Right lobe of liver (tissue), 4 donors: Measurements from ENCODE around the gene PRKCA.

Experiments used
- POLR2A ChIP-seq: fragments of 450-650 bp; IDR thresholded peaks from one replicate; pipeline ENCODE4 v1.6.1; 2017; ENCODE audit warnings: antibody characterized with exemption, mild to moderate bottlenecking
- TF ChIP-seq, protein P1 (sequence below), 4 donors: fragments of 200-600 bp in 3 of 4; fragments of 450-650 bp in 1 of 4; IDR thresholded peaks; one replicate each; pipeline versions ENCODE4 v1.5.1 to v1.8.0; 2016 to 2022; ENCODE audit warnings: antibody characterized with exemption in 4 of 4, mild to moderate bottlenecking in 2 of 4
- donor health status: DM: no; HTN: no; CAD: no.
- donor health status: DM: no; HTN: no; CAD: no.
- donor health status: DM: no; HTN: yes; CAD: no.

DNA sequence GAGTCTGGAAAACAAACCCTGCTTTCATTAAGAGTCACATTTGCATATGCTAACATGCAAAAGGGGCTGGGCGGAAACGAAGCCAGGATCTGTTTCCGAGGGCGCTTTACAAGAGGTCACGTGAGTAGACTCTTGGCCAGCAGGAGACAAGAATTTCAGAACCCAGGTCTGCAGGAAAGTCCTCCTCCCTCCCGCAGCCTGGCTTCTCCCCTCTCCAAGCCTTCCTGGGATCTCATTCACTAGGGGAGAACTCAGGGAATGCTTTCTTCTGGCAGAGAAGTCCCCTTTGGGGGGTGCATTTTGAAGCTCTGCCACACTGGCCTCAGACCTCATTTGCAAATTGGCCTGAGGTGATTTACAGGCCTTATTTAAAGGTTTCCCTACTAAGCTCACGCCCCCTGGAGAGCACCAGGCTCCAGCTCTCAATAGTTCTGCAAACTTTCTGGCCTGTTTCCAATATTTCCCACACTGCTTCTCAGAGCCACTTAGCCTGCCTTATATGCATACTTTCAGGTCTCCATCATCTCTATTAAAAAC lies 475.3 kb downstream of the PRKCA start:
- TF ChIP-seq, protein P1, sequence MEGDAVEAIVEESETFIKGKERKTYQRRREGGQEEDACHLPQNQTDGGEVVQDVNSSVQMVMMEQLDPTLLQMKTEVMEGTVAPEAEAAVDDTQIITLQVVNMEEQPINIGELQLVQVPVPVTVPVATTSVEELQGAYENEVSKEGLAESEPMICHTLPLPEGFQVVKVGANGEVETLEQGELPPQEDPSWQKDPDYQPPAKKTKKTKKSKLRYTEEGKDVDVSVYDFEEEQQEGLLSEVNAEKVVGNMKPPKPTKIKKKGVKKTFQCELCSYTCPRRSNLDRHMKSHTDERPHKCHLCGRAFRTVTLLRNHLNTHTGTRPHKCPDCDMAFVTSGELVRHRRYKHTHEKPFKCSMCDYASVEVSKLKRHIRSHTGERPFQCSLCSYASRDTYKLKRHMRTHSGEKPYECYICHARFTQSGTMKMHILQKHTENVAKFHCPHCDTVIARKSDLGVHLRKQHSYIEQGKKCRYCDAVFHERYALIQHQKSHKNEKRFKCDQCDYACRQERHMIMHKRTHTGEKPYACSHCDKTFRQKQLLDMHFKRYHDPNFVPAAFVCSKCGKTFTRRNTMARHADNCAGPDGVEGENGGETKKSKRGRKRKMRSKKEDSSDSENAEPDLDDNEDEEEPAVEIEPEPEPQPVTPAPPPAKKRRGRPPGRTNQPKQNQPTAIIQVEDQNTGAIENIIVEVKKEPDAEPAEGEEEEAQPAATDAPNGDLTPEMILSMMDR (IDR thresholded peaks at IDR 0.05): no peak
- no peak for TF ChIP-seq POLR2A
